ENCODE measurements around the gene ZSCAN30.

DNA sequence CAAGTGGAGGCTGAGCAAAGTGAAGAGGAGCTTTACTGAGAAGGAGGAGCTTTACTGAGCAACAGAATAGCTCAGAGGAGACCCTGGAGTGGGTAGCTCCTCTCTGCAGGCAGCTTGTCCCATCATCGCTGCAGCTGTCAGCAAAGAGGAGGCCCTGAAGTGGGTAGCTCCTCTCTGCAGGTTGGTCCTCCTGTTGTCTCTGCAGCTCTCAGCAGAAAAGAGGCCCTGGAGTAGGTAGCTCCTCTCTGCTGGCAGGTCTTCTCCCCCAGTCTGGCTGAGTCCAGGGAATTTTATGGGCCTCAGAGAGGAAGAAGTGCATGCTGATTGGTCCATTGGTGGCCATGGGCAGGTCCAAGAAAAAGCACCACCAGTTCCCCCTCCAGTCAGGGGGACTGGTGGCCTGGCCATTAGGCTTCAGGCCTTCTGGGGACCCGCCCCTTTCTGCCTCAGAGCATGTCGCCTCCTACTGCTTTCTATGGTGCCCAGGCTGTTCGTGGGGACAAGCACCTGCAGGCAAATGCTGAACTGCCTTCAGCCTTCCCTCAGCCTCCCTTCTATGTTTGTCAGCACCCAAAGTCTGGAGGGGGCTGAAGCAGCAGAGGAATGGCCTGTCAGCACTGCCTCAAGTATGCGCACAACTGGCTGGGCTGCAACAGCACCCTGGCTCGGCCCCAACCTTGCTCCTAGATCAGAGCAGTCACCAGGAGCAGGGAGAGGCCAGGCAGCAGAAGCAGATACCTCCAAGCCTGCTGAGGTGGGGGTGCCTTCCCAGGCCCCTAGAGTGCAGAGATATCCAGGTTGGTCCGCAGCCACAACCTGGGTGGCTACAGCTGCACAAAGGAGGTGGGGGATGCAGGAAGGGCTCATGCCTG, 5.9 kb downstream of the ZSCAN30 start:
- TF ChIP-seq, protein P1, sequence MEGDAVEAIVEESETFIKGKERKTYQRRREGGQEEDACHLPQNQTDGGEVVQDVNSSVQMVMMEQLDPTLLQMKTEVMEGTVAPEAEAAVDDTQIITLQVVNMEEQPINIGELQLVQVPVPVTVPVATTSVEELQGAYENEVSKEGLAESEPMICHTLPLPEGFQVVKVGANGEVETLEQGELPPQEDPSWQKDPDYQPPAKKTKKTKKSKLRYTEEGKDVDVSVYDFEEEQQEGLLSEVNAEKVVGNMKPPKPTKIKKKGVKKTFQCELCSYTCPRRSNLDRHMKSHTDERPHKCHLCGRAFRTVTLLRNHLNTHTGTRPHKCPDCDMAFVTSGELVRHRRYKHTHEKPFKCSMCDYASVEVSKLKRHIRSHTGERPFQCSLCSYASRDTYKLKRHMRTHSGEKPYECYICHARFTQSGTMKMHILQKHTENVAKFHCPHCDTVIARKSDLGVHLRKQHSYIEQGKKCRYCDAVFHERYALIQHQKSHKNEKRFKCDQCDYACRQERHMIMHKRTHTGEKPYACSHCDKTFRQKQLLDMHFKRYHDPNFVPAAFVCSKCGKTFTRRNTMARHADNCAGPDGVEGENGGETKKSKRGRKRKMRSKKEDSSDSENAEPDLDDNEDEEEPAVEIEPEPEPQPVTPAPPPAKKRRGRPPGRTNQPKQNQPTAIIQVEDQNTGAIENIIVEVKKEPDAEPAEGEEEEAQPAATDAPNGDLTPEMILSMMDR (IDR thresholded peaks at IDR 0.05) = no peak
- TF ChIP-seq POLR2AphosphoS5 (IDR thresholded peaks at IDR 0.05; ENCODE audit: insufficient read depth in 1 of 2, low read depth in 1 of 2) = no peak
- no peak for TF ChIP-seq POLR2A (IDR thresholded peaks at IDR 0.05)

Data from vagina (tissue), 2 donors.